ENCODE measurements around the gene IMPACT.

IMPACT gene

GRCh38 chr18:24470805-24471204 lies 44.3 kb downstream of the IMPACT start:
- H3K4me3 ChIP-seq (ENCODE audit: insufficient read depth in 1 of 2, low read depth in 1 of 2, low read length in 2 of 2) = no peak overlapping the region
- H4K8ac ChIP-seq (ENCODE audit: low read length) = no peak overlapping the region
- H3K4ac ChIP-seq (ENCODE audit: low read depth in 1 of 2, low read length in 2 of 2) = no peak overlapping the region
- H3K27ac ChIP-seq (ENCODE audit: low read length, poor library complexity, severe bottlenecking) = no peak overlapping the region
- H2AK5ac ChIP-seq (ENCODE audit: low read length, severe bottlenecking) = no peak overlapping the region
- H2BK120ac ChIP-seq (ENCODE audit: low read depth, low read length) = no peak overlapping the region
- H3K4me1 ChIP-seq (ENCODE audit: control insufficient read depth, insufficient read depth, low read depth, low read length) = no peaks in the 10 kb centered on the region
- no peak overlapping the region for H2BK12ac ChIP-seq (ENCODE audit: low read length in 2 of 2)
- no peaks in the 10 kb centered on the region for H3K36me3 ChIP-seq (ENCODE audit: control insufficient read depth in 1 of 2, insufficient read depth in 2 of 2, low read depth in 1 of 2, low read length in 2 of 2)
- H3K9me3 ChIP-seq (ENCODE audit: control insufficient read depth, low read length) = no peaks in the 10 kb centered on the region
- no peaks in the 10 kb centered on the region for H3K27me3 ChIP-seq (ENCODE audit: control insufficient read depth in 1 of 2, insufficient read depth in 1 of 2, low read length in 2 of 2)
- H3K14ac ChIP-seq (ENCODE audit: low read length in 2 of 2) = no peak overlapping the region
- DNase-seq = no peak
- H2BK5ac ChIP-seq (ENCODE audit: low read depth, low read length, poor library complexity, severe bottlenecking) = no peak overlapping the region
- H3K79me1 ChIP-seq (replicated peaks; ENCODE audit: low read length, poor library complexity, severe bottlenecking) = no peaks in the 10 kb centered on the region
- no peak overlapping the region for H2AFZ ChIP-seq (ENCODE audit: low read depth, low read length)
- H3K9ac ChIP-seq (ENCODE audit: low read length) = no peak overlapping the region
- H4K91ac ChIP-seq (ENCODE audit: low read length) = no peak overlapping the region
- H3K4me2 ChIP-seq (ENCODE audit: low read length, poor library complexity, severe bottlenecking) = no peak overlapping the region
- no peak overlapping the region for H3K23ac ChIP-seq (ENCODE audit: low read length in 2 of 2)
- H3K18ac ChIP-seq (ENCODE audit: low read depth in 1 of 2, low read length in 2 of 2) = no peak overlapping the region
- no peak overlapping the region for H2BK15ac ChIP-seq (ENCODE audit: low read depth, poor library complexity, severe bottlenecking)
- WGBS = 88% methylated on average over 5 of the region's 7 CpGs

GRCh38 chr18:24472591-24472990 lies 46.1 kb downstream of the IMPACT start:
- Histone ChIP-seq H3K27ac (ENCODE audit: low read length, poor library complexity, severe bottlenecking) (no peak overlapping the region), H2BK12ac (ENCODE audit: low read length in 2 of 2) (no peak overlapping the region), H3K18ac (ENCODE audit: low read depth in 1 of 2, low read length in 2 of 2) (no peak overlapping the region), H2BK120ac (ENCODE audit: low read depth, low read length) (no peak overlapping the region), H3K9ac (ENCODE audit: low read length) (no peak overlapping the region), H3K14ac (ENCODE audit: low read length in 2 of 2) (no peak overlapping the region), H3K27me3 (ENCODE audit: control insufficient read depth in 1 of 2, insufficient read depth in 1 of 2, low read length in 2 of 2) (no peaks in the 10 kb centered on the region), H3K23ac (ENCODE audit: low read length in 2 of 2) (no peak overlapping the region), H2AK5ac (ENCODE audit: low read length, severe bottlenecking) (no peak overlapping the region), H2BK5ac (ENCODE audit: low read depth, low read length, poor library complexity, severe bottlenecking) (no peak overlapping the region), H3K79me1 (replicated peaks; ENCODE audit: low read length, poor library complexity, severe bottlenecking) (no peaks in the 10 kb centered on the region), H3K4ac (ENCODE audit: low read depth in 1 of 2, low read length in 2 of 2) (no peak overlapping the region), H3K9me3 (ENCODE audit: control insufficient read depth, low read length) (no peaks in the 10 kb centered on the region), H3K4me2 (ENCODE audit: low read length, poor library complexity, severe bottlenecking) (no peak overlapping the region), H2BK15ac (ENCODE audit: low read depth, poor library complexity, severe bottlenecking) (no peak overlapping the region), H2AFZ (ENCODE audit: low read depth, low read length) (no peak overlapping the region), H3K36me3 (ENCODE audit: control insufficient read depth in 1 of 2, insufficient read depth in 2 of 2, low read depth in 1 of 2, low read length in 2 of 2) (no peaks in the 10 kb centered on the region), H4K91ac (ENCODE audit: low read length) (no peak overlapping the region), H3K4me3 (ENCODE audit: insufficient read depth in 1 of 2, low read depth in 1 of 2, low read length in 2 of 2) (no peak overlapping the region), H3K4me1 (ENCODE audit: control insufficient read depth, insufficient read depth, low read depth, low read length) (no peaks in the 10 kb centered on the region), H4K8ac (ENCODE audit: low read length) (no peak overlapping the region)
- 93% methylated on average over 4 of the region's 5 CpGs for WGBS
- DNase-seq = no peak

- Histone ChIP-seq H3K4ac (ENCODE audit: low read depth in 1 of 2, low read length in 2 of 2) (no peak overlapping the region), H2BK12ac (ENCODE audit: low read length in 2 of 2) (no peak overlapping the region), H2AK5ac (ENCODE audit: low read length, severe bottlenecking) (no peak overlapping the region), H3K4me3 (ENCODE audit: insufficient read depth in 1 of 2, low read depth in 1 of 2, low read length in 2 of 2) (no peak overlapping the region), H3K4me1 (ENCODE audit: control insufficient read depth, insufficient read depth, low read depth, low read length) (no peaks in the 10 kb centered on the region), H3K23ac (ENCODE audit: low read length in 2 of 2) (no peak overlapping the region), H2BK5ac (ENCODE audit: low read depth, low read length, poor library complexity, severe bottlenecking) (no peak overlapping the region), H3K9me3 (ENCODE audit: control insufficient read depth, low read length) (no peaks in the 10 kb centered on the region), H3K79me1 (replicated peaks; ENCODE audit: low read length, poor library complexity, severe bottlenecking) (no peaks in the 10 kb centered on the region), H4K8ac (ENCODE audit: low read length) (no peak overlapping the region), H4K91ac (ENCODE audit: low read length) (no peak overlapping the region), H3K36me3 (ENCODE audit: control insufficient read depth in 1 of 2, insufficient read depth in 2 of 2, low read depth in 1 of 2, low read length in 2 of 2) (no peaks in the 10 kb centered on the region), H2AFZ (ENCODE audit: low read depth, low read length) (no peak overlapping the region), H3K14ac (ENCODE audit: low read length in 2 of 2) (no peak overlapping the region), H3K4me2 (ENCODE audit: low read length, poor library complexity, severe bottlenecking) (no peak overlapping the region), H2BK15ac (ENCODE audit: low read depth, poor library complexity, severe bottlenecking) (no peak overlapping the region), H3K9ac (ENCODE audit: low read length) (no peak overlapping the region), H3K27me3 (ENCODE audit: control insufficient read depth in 1 of 2, insufficient read depth in 1 of 2, low read length in 2 of 2) (no peaks in the 10 kb centered on the region), H3K27ac (ENCODE audit: low read length, poor library complexity, severe bottlenecking) (no peak overlapping the region), H2BK120ac (ENCODE audit: low read depth, low read length) (no peak overlapping the region), H3K18ac (ENCODE audit: low read depth in 1 of 2, low read length in 2 of 2) (no peak overlapping the region)
- DNase-seq = no peak
- WGBS = 71% methylated on average over 1 of the region's 2 CpGs
Measured at GRCh38 chr18:24474406-24474805, 47.9 kb downstream of the IMPACT start.

GRCh38 chr18:24475926-24476589 lies 49.6 kb downstream of the IMPACT start:
- H3K4ac ChIP-seq (ENCODE audit: low read depth in 1 of 2, low read length in 2 of 2) = no peak overlapping the region
- H3K23ac ChIP-seq (ENCODE audit: low read length in 2 of 2) = no peak overlapping the region
- no peaks in the 10 kb centered on the region for H3K27me3 ChIP-seq (ENCODE audit: control insufficient read depth in 1 of 2, insufficient read depth in 1 of 2, low read length in 2 of 2)
- no peaks in the 10 kb centered on the region for H3K4me1 ChIP-seq (ENCODE audit: control insufficient read depth, insufficient read depth, low read depth, low read length)
- H2AFZ ChIP-seq (ENCODE audit: low read depth, low read length) = no peak overlapping the region
- H3K4me3 ChIP-seq (ENCODE audit: insufficient read depth in 1 of 2, low read depth in 1 of 2, low read length in 2 of 2) = no peak overlapping the region
- no peak overlapping the region for H2BK120ac ChIP-seq (ENCODE audit: low read depth, low read length)
- no peaks in the 10 kb centered on the region for H3K79me1 ChIP-seq (replicated peaks; ENCODE audit: low read length, poor library complexity, severe bottlenecking)
- no peaks in the 10 kb centered on the region for H3K9me3 ChIP-seq (ENCODE audit: control insufficient read depth, low read length)
- H3K18ac ChIP-seq (ENCODE audit: low read depth in 1 of 2, low read length in 2 of 2) = no peak overlapping the region
- no peak overlapping the region for H4K91ac ChIP-seq (ENCODE audit: low read length)
- no peaks in the 10 kb centered on the region for H3K36me3 ChIP-seq (ENCODE audit: control insufficient read depth in 1 of 2, insufficient read depth in 2 of 2, low read depth in 1 of 2, low read length in 2 of 2)
- no peak overlapping the region for H3K27ac ChIP-seq (ENCODE audit: low read length, poor library complexity, severe bottlenecking)
- H3K4me2 ChIP-seq (ENCODE audit: low read length, poor library complexity, severe bottlenecking) = no peak overlapping the region
- DNase-seq = no peak
- no peak overlapping the region for H2BK5ac ChIP-seq (ENCODE audit: low read depth, low read length, poor library complexity, severe bottlenecking)
- H4K8ac ChIP-seq (ENCODE audit: low read length) = no peak overlapping the region
- no peak overlapping the region for H2AK5ac ChIP-seq (ENCODE audit: low read length, severe bottlenecking)
- no peak overlapping the region for H2BK15ac ChIP-seq (ENCODE audit: low read depth, poor library complexity, severe bottlenecking)
- H2BK12ac ChIP-seq (ENCODE audit: low read length in 2 of 2) = no peak overlapping the region
- no peak overlapping the region for H3K14ac ChIP-seq (ENCODE audit: low read length in 2 of 2)
- H3K9ac ChIP-seq (ENCODE audit: low read length) = no peak overlapping the region
- no CpG with 5 or more reads among the region's 6 CpGs for WGBS

Measured in mesenchymal stem cell (in vitro differentiated cells and primary cell).